HG02588 (cell line): ENCODE results near the gene SMG1.
"Not testable (repeated sequence)": the region's sequence is repeated elsewhere in the genome, so short reads cannot be mapped to it uniquely, and the experiment has no call there.

Experiments
- ATAC-seq: cut with Tn5 transposase; IDR thresholded peaks from one replicate; pipeline ENCODE4 v1.9.1; 2021; ENCODE audit warnings: mild to moderate bottlenecking, moderate library complexity; ENCODE audit not compliant: unreplicated experiment

SMG1 gene

DNA sequence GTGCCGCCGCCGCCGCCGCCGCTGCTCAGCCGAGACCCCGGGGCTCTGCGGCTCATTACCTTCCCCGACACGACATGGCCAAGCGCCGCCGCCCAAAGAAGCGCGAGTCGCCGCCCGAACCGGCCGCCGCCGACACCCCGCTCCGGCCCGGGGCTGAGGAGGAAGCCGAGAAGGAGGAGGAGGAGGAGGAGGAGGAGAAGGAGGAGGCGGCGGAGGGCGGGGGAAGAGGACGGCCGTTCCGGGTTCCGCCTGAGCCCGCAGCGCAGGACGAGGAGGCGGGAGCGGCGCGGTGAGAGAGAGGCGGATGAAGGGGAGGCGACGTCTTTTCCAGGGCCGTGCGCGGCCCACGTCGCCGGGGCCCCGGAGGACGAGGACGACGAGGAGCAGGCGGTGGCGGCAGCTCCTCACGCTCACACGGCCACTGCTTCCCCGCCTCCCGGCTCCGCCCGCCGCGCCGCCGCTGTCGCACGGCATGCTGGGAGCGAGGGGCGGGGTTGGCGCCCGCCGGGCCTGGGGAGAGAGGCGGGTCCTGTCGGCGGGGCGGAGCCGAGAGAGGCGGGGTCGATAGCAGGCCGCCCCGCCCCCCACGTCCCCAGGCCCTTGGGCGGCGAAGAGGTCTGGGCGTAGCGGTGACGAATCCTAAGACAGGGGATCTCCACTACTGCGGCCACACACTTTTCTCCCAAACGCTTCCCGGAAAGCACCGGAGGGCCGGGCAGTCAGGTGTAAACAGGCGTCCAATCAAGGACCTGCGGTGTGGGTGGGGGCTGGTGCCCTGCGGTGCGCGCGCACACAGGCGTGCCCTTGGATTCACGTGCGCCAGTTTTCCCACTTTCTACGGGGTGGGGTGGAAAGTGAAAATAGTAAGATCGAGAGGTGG is at the start of gene SMG1:
SMG1 (minus strand) TSS at position 423 of the 880 bp plus-strand sequence; CDS start at position 56, 367 bp downstream.
- peak; percentile 86 for ATAC-seq

DNA sequence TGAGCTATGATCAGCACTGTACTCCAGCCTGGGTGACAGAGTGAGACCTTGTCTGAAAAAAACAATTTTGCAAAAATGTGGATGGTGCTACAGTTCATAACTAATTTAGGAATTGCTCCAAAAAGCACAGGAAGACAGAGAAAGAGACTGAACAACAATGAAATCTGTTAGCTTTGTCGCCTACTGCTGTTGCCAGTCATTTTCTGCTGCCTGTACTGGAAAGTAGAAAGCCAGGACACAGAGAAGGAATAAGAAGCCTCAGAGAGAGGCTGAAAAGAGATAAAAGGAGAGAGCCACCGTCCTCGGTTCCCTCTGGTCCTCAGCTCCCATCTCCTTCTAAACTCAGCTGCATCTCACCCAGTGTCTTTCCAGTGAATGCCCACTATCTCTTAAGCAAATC is 48.9 kb upstream of the SMG1 start:
- ATAC-seq: no peak

- no peak for ATAC-seq
These were observed 43.6 kb upstream of the SMG1 start for GRCh38 chr16:18969855-18970240.

GRCh38 chr16:18969050-18969854 is 43.0 kb upstream of the SMG1 start:
- ATAC-seq: peak; percentile 59

- no peak for ATAC-seq
These were observed 40.6 kb upstream of the SMG1 start for GRCh38 chr16:18966791-18967190.

GRCh38 chr16:18965555-18965954 is 39.3 kb upstream of the SMG1 start:
- ATAC-seq: no peak

DNA sequence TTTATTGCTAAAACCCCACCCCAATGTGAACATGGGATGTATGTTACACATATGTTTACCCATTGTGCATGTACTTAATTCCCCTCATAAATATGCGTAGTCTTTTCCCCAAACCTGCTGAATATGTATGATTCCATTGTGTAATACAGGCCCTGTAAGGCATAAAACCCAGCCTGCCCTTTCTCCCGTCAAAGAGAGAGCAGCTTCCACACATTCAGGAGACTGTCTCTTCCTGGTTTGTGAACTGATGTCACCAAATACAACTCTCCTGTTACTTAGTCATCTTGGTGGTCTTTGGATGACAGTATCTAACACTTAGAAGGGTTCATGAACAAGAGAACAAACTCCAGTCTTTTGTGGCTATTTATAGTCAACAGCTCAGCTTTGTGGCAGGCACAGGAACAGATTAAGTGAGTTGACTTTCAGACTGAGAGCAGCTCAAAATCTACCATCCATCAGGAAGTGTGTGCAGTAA is 32.9 kb upstream of the SMG1 start:
- ATAC-seq: no peak

DNA sequence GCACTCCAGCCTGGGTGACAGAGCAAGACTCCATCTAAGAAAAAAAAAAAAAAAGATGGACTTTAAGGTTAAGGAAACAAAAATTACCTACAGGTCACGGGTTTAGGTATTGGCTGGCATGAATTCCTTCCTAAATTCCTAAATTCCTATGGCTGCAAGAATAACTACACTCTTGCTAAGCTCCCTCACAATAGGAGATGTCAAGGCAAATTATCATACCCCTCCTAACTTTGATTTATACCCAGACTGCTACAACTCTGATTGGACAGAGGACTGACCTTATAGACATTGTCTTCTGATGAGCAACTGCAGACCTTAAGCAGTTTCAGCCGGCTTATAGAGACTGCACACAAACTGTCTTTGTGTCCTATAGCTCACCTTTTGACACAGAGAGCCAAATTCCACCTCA is 32.4 kb upstream of the SMG1 start:
- ATAC-seq: no peak

DNA sequence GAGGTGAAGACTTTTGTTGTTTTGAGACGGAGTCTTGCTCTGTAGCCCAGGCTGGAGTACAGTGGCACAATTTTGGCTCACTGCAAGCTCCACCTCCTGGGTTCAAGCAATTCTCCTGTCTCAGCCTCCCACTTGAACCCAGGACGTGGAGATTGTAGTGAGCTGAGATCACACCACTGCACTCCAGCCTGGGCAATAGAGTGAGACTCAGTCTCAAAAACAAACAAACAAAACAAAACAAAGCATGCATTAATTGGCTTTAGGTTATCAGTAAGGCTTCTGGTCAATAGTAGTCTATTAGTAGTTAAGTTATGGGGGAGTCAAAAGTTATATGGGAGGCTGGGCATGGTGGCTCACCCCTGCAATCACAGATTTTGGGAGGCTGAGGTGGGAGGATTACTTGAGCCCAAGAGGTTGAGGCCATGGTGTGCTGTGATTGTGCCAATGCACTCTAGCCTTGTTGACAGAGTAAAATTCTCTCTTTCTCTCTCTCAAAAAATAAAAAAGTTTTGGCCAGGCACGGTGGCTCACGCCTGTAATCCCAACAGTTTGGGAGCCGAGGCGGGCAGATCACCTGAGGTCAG is 30.5 kb upstream of the SMG1 start:
- ATAC-seq: not testable (repeated sequence)

DNA sequence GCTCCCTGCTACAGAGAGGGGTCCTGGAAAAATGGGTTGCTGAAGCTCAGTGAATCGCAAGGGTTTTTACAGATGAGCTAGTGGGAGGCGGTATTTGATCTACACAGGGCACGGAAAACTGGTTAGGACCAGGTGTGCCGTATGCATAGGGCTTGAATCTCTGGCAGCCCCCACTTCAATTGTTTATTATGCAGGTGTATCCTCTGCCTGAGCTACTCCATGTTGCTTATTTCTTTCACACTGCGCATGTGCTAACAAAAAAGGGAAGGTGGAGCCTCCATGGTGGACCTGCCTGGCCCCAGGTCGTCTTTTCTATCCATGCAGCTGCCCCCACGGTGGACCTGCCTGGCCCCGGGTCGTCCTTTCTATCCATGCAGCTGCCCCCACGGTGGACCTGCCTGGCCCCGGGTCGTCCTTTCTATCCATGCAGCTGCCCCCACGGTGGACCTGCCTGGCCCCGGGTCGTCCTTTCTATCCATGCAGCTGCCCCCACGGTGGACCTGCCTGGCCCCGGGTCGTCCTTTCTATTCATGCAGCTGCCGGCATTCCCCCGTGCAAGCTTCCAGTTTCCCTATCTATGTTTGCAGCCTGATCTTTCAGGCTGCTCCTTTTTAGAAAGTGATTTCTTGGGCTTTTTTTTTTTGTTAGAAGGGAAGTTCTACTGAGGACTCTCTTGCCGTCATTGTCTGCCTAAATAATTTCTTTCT is 29.8 kb upstream of the SMG1 start:
- ATAC-seq: not testable (repeated sequence)

GRCh38 chr16:18953547-18953946 is 27.3 kb upstream of the SMG1 start:
- no peak for ATAC-seq

- ATAC-seq: no peak
These were observed 24.4 kb upstream of the SMG1 start for GRCh38 chr16:18950469-18951185.

DNA sequence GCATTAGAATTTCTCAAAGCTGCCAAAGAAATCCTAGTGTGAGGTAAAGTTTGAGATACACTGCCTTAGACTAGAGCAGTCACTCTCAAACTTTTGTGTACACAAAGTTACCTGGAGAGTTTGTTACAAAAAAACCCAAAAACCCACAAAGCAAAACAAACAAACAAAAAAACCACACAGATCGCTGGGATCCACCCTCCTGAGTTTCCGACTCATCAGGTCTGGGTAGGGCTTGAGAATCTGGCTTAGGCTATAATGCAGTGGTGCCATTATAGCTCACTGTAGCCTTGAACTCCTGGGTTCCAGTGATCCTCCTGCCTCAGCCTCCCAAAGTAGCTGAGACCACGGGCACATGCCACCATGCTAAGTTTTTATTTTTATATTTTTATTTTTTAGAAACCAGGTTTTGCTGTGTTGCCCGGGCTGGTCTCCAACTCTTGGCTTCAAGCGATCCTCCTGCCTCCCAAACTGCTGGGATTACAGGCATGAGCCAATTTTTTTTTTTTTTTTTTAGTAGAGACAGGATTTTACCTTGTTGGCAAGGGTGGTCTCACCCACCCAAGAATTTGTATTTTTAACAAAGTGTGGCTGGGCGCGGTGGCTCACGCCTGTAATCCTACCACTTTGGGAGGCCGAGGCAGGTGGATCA is 22.3 kb upstream of the SMG1 start:
- ATAC-seq: no peak

DNA sequence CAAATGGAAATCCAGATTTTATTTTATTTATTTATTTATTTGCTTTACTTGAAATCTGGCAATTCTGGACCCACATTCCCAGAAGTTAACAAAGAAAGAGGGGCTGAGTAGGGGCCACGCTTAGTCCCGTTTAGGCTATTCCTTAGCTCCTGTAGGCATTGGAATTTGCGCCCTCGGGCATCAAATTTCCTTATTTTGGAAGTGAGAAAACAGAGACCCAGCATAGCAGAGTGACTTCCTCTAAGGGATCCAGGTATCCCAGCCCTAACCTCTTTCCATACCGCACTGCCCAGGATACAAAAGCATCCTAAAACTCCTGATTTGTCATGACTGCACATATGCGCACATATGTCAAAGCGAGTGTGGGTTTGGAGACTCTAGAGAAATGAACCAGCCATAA is 19.0 kb upstream of the SMG1 start:
- ATAC-seq: no peak

GRCh38 chr16:18943414-18943813 is 17.2 kb upstream of the SMG1 start:
- ATAC-seq: no peak

DNA sequence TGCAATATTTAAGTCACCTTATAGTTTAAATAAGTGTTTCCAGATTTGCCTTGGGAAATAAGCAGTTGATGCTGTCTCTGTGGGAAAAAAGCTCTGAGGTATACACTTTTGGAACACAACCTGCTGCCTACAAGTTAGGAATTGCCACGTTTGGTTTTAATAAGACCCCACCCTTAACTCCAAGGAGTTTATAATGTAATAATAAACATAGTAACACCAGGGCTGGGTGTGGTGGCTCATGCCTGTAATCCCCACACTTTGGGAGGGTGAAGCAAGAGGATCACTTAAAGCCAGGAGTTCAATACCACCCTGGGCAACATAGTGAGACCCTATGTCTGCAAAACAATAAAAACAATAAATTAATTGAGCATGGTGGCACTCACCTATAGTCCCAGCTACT is 15.9 kb upstream of the SMG1 start:
- no peak for ATAC-seq

GRCh38 chr16:18941471-18941870 is 15.3 kb upstream of the SMG1 start:
- no peak for ATAC-seq

- ATAC-seq: no peak
These were observed 12.8 kb upstream of the SMG1 start for GRCh38 chr16:18938986-18939385.

DNA sequence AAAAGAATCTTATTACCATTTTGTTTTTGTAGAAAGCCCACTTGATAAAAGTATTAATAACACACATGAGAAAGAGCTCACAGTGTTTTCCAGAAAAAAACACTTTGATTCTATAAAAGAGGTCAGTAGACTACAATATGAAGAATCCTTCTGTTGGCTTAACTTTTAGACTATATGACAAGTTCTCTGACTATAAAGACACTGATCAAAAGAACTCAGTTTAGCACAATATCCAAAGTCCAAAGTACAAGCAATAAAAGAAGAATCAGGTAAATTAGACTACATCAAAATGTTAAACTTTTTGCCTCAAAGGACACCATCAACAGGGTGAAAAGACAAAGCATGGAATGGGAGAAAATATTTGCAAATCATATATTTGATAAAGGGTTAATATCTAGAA is 11.2 kb upstream of the SMG1 start:
- ATAC-seq: no peak
